ENCODE measurements around the gene MCM9.

Gene MCM9

DNA sequence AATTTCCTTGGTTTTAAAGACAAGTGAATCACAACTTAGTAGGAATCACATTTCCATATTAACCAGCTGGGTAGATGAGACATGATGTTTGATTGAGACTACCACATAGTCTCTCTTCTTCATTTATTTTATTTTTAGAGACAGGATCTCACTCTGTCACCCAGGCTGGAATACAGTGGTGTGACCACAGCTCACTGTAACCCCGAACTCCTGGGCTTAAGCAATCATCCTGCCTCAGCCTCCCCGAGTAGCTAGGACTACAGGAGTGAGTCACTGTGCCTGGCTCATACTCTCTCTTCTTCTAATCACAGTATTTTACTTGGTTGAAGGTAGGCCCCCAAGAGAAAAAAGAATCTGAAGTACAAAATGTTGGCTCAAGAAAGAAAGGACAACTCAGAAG lies 121.2 kb downstream of the MCM9 start:
- H3K36me3 ChIP-seq (ENCODE audit: control insufficient read depth in 4 of 4, insufficient read depth in 4 of 4, low read length in 3 of 4), result peaks cover 7 to 25% (median 13%) of the 10 kb centered on the region in 4 experiments
- H3K9me3 ChIP-seq (ENCODE audit: control extremely low read depth in 1 of 5, control insufficient read depth in 4 of 5, insufficient read depth in 2 of 5, low read depth in 1 of 5, low read length in 4 of 5), result no peaks in the 10 kb centered on the region
- POLR2A ChIA-PET, result no interaction called here
- peaks cover 9 to 21% (median 20%) of the 10 kb centered on the region in 4 experiments for H3K4me1 ChIP-seq (ENCODE audit: control extremely low read depth in 1 of 4, control insufficient read depth in 4 of 4, insufficient read depth in 4 of 4, low read length in 3 of 4)
- peak in 2 of 3 donors; percentile 26 to 34 for DNase-seq
- 100% methylated on average over 1 of the region's 2 CpGs for WGBS (ENCODE audit: insufficient coverage)
- no peak overlapping the region for H3K4me3 ChIP-seq (ENCODE audit: control insufficient read depth in 1 of 7, extremely low read depth in 1 of 7, insufficient read depth in 4 of 7, low read depth in 2 of 7, low read length in 6 of 7)
- no peaks in the 10 kb centered on the region for H3K27me3 ChIP-seq (replicated peaks in 2 of 5; ENCODE audit: control insufficient read depth in 4 of 5, insufficient read depth in 5 of 5, low read length in 4 of 5)
- CTCF ChIA-PET, result interaction anchor here (0.9 to 1.3 kb wide), 6 partner anchors 9 to 233 kb away, joined by 3 to 4 read pairs (median 3); no protein-coding TSS in a partner anchor
- H3K27ac ChIP-seq (ENCODE audit: insufficient read depth in 1 of 2, low read depth in 1 of 2, low read length in 2 of 2, poor library complexity in 1 of 2, severe bottlenecking in 2 of 2), result no peak overlapping the region

DNA sequence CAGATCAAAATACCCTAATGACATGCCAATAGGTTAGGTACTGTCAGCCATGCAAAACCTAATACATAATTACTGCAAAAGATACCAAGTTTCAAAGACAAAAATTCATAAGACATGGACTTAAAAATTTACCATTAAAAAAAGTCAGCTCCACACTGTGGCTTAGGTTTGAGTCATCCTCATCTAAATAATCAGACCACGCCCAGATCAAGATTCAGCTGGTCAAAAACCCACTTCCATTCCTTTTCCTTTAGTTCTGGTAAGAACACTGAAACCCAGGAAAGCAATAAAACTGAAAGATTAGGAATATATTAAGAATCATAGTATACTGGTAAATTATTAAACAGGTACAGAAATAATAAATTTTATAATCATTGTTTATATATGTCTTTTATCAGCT lies 122.0 kb downstream of the MCM9 start:
- no peak overlapping the region for H3K27ac ChIP-seq (ENCODE audit: insufficient read depth in 1 of 2, low read depth in 1 of 2, low read length in 2 of 2, poor library complexity in 1 of 2, severe bottlenecking in 2 of 2)
- no peaks in the 10 kb centered on the region for H3K27me3 ChIP-seq (replicated peaks in 2 of 5; ENCODE audit: control insufficient read depth in 4 of 5, insufficient read depth in 5 of 5, low read length in 4 of 5)
- H3K9me3 ChIP-seq (ENCODE audit: control extremely low read depth in 1 of 5, control insufficient read depth in 4 of 5, insufficient read depth in 2 of 5, low read depth in 1 of 5, low read length in 4 of 5), result no peaks in the 10 kb centered on the region
- H3K36me3 ChIP-seq (ENCODE audit: control insufficient read depth in 4 of 4, insufficient read depth in 4 of 4, low read length in 3 of 4), result peaks cover 7 to 25% (median 13%) of the 10 kb centered on the region in 4 experiments
- peaks cover 9 to 21% (median 20%) of the 10 kb centered on the region in 4 experiments for H3K4me1 ChIP-seq (ENCODE audit: control extremely low read depth in 1 of 4, control insufficient read depth in 4 of 4, insufficient read depth in 4 of 4, low read length in 3 of 4)
- ChIA-PET POLR2A (no interaction called here), CTCF (interaction anchor here (1.3 kb wide), 1 partner anchor 12 kb away, joined by 4 read pairs; no protein-coding TSS in a partner anchor)
- peak in 1 of 3 donors; percentile 31 for DNase-seq
- WGBS (ENCODE audit: insufficient coverage), result no CpG with 5 or more reads among the region's 1 CpG
- no peak overlapping the region for H3K4me3 ChIP-seq (ENCODE audit: control insufficient read depth in 1 of 7, extremely low read depth in 1 of 7, insufficient read depth in 4 of 7, low read depth in 2 of 7, low read length in 6 of 7)

DNA sequence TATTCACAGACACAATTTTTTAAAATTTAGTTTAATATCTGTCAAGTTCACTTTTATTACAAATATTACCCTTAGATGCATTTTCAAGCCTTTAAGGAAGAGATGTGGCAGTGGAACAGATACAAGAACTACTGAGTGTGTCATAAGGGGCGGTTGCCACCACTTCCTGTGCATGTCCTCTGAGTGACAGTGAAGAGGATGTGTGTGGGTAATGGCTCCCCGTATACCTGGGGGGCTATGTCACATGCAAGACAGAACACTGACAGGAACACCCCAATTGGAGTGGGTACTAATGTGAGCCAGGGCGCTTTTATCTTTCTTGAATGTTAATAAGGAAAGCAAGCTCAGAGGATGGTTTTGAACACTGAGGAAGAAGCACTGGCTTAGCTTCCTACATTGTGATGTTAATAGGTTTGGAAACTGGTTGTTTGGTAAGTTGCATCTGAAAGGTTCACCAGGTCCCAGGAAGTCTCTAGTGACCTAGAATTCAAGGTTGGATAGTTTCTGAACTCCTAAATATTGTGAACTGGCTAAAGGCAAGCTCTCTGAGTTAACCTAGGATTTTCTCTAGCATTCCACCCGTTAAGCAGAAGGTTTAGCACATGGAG lies 124.4 kb downstream of the MCM9 start:
- DNase-seq, result peak; percentile 51 to 96 (median 91)
- peaks cover 9 to 21% (median 20%) of the 10 kb centered on the region in 4 experiments for H3K4me1 ChIP-seq (ENCODE audit: control extremely low read depth in 1 of 4, control insufficient read depth in 4 of 4, insufficient read depth in 4 of 4, low read length in 3 of 4)
- WGBS (ENCODE audit: insufficient coverage), result 28% methylated on average over 4 of the region's 4 CpGs
- H3K27me3 ChIP-seq (replicated peaks in 2 of 5; ENCODE audit: control insufficient read depth in 4 of 5, insufficient read depth in 5 of 5, low read length in 4 of 5), result no peaks in the 10 kb centered on the region
- ChIA-PET CTCF (interaction anchor here (0.9 to 1.3 kb wide), 2 partner anchors 8 to 39 kb away, joined by 3 to 6 read pairs; no protein-coding TSS in a partner anchor), POLR2A (no interaction called here)
- no peaks in the 10 kb centered on the region for H3K9me3 ChIP-seq (ENCODE audit: control extremely low read depth in 1 of 5, control insufficient read depth in 4 of 5, insufficient read depth in 2 of 5, low read depth in 1 of 5, low read length in 4 of 5)
- H3K4me3 ChIP-seq (ENCODE audit: control insufficient read depth in 1 of 7, extremely low read depth in 1 of 7, insufficient read depth in 4 of 7, low read depth in 2 of 7, low read length in 6 of 7), result peak overlapping the region in 1 of 7 experiments; percentile 40
- H3K36me3 ChIP-seq (ENCODE audit: control insufficient read depth in 4 of 4, insufficient read depth in 4 of 4, low read length in 3 of 4), result peaks cover 4 to 17% (median 7%) of the 10 kb centered on the region in 4 experiments
- H3K27ac ChIP-seq (ENCODE audit: insufficient read depth in 1 of 2, low read depth in 1 of 2, low read length in 2 of 2, poor library complexity in 1 of 2, severe bottlenecking in 2 of 2), result peak overlapping the region; percentile 6 to 49

DNA sequence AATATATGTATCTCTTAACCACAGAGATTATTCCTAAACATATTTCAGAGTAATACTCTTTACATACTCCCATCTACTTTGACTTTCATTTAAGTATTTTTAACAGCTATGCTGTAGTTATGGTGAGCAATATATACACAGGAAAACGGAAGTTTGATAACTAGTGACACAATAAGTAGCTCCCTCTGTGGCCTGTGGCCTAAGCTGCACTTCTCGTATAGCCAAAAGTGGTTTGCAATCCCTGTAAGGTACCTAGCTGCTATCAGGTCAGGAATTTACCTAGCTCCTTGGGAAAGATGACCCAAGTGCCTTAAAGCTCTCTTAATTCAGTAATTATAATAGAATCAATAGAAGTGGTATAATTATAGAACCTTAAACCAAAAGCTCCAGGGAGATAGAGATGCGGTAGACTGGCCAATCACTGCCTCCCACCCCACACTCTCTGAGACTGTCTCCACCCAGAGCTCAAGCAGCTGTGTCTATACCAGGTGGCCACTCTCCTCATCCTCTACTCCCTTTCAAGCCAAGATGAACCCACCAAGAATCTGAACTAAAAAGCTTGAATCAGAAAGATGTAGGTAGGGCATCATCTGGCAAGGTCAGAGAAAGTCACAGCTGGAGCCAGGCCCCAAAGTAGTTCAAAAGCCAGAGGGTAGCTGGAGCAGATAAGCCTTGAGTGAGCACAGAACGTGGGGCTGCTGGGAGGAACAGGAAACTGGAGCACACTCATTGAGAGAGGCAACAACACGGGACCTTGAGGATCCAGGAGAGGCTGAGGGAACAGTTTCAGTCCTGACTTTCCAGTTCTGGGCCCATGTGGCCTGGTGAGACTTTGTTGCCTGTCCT lies 125.9 kb downstream of the MCM9 start:
- ChIA-PET POLR2A (interaction anchor here (0.7 kb wide), 1 partner anchor 19 kb away, joined by 3 read pairs; no protein-coding TSS in a partner anchor), CTCF (interaction anchor here (1.0 to 1.2 kb wide), 7 partner anchors 8 to 116 kb away, joined by 3 to 4 read pairs (median 3); no protein-coding TSS in a partner anchor)
- H3K27ac ChIP-seq (ENCODE audit: insufficient read depth in 1 of 2, low read depth in 1 of 2, low read length in 2 of 2, poor library complexity in 1 of 2, severe bottlenecking in 2 of 2), result peak overlapping the region in 1 of 2 experiments; percentile 51
- peak; percentile 30 to 80 (median 70) for DNase-seq
- peaks cover 0 to 8% (median 1%) of the 10 kb centered on the region in 4 experiments for H3K36me3 ChIP-seq (ENCODE audit: control insufficient read depth in 4 of 4, insufficient read depth in 4 of 4, low read length in 3 of 4)
- H3K9me3 ChIP-seq (ENCODE audit: control extremely low read depth in 1 of 5, control insufficient read depth in 4 of 5, insufficient read depth in 2 of 5, low read depth in 1 of 5, low read length in 4 of 5), result no peaks in the 10 kb centered on the region
- no peaks in the 10 kb centered on the region for H3K27me3 ChIP-seq (replicated peaks in 2 of 5; ENCODE audit: control insufficient read depth in 4 of 5, insufficient read depth in 5 of 5, low read length in 4 of 5)
- peaks cover 9 to 21% (median 19%) of the 10 kb centered on the region in 4 experiments for H3K4me1 ChIP-seq (ENCODE audit: control extremely low read depth in 1 of 4, control insufficient read depth in 4 of 4, insufficient read depth in 4 of 4, low read length in 3 of 4)
- H3K4me3 ChIP-seq (ENCODE audit: control insufficient read depth in 1 of 7, extremely low read depth in 1 of 7, insufficient read depth in 4 of 7, low read depth in 2 of 7, low read length in 6 of 7), result no peak overlapping the region
- 63% methylated on average over 4 of the region's 5 CpGs for WGBS (ENCODE audit: insufficient coverage)

DNA sequence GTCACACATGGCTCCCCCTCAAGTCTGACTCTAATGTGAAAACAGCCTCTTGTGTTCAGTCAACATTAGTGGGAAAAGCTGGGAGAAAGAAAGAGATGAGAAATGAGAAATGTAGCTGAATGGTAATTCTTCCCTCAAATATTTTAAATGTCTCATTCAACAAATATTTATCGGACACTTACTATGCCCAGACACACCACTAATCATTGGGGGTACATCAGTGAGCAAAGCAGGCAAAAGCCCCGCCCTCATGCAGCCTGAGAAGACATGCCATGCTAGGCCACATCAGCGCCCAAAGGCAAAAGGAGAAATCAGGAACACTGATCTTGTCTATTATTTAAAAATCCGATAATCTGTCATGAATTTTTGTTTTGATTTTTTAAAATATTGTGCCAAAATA lies 130.9 kb downstream of the MCM9 start:
- DNase-seq, result no peak
- H3K27ac ChIP-seq (ENCODE audit: insufficient read depth in 1 of 2, low read depth in 1 of 2, low read length in 2 of 2, poor library complexity in 1 of 2, severe bottlenecking in 2 of 2), result no peak overlapping the region
- no peaks in the 10 kb centered on the region for H3K36me3 ChIP-seq (ENCODE audit: control insufficient read depth in 4 of 4, insufficient read depth in 4 of 4, low read length in 3 of 4)
- peaks cover 0 to 8% (median 6%) of the 10 kb centered on the region in 4 experiments for H3K4me1 ChIP-seq (ENCODE audit: control extremely low read depth in 1 of 4, control insufficient read depth in 4 of 4, insufficient read depth in 4 of 4, low read length in 3 of 4)
- ChIA-PET POLR2A (no interaction called here), CTCF (interaction anchor here (1.4 to 5.1 kb wide), 3 partner anchors 7 to 15 kb away, joined by 3 to 36 read pairs (median 6); no protein-coding TSS in a partner anchor)
- no peaks in the 10 kb centered on the region for H3K9me3 ChIP-seq (ENCODE audit: control extremely low read depth in 1 of 5, control insufficient read depth in 4 of 5, insufficient read depth in 2 of 5, low read depth in 1 of 5, low read length in 4 of 5)
- WGBS (ENCODE audit: insufficient coverage), result 100% methylated on average over 3 of the region's 4 CpGs
- no peak overlapping the region for H3K4me3 ChIP-seq (ENCODE audit: control insufficient read depth in 1 of 7, extremely low read depth in 1 of 7, insufficient read depth in 4 of 7, low read depth in 2 of 7, low read length in 6 of 7)
- H3K27me3 ChIP-seq (replicated peaks in 2 of 5; ENCODE audit: control insufficient read depth in 4 of 5, insufficient read depth in 5 of 5, low read length in 4 of 5), result no peaks in the 10 kb centered on the region

DNA sequence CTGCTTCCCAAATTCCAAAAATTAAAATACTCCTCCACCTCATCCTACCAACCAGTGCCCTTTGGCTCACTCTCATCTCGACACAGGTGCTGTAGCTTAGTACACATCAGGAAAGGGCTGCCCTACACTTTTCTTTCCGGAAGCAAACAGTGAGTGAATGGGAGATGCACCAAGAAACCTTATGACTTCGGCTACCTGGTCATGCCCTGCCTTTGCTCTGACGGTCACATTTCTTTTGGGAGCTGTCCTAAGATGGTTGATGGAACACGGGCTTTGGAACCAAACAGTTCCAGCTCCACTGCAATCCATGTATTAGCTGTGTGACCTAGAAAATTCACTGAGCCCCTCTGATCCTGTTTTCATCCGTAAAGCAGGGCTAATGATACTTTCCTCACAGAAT lies 133.7 kb downstream of the MCM9 start:
- Histone ChIP-seq H3K4me1 (ENCODE audit: control extremely low read depth in 1 of 4, control insufficient read depth in 4 of 4, insufficient read depth in 4 of 4, low read length in 3 of 4) (peaks cover 0 to 6% (median 3%) of the 10 kb centered on the region in 4 experiments), H3K36me3 (ENCODE audit: control insufficient read depth in 4 of 4, insufficient read depth in 4 of 4, low read length in 3 of 4) (no peaks in the 10 kb centered on the region), H3K4me3 (ENCODE audit: control insufficient read depth in 1 of 7, extremely low read depth in 1 of 7, insufficient read depth in 4 of 7, low read depth in 2 of 7, low read length in 6 of 7) (no peak overlapping the region), H3K9me3 (ENCODE audit: control extremely low read depth in 1 of 5, control insufficient read depth in 4 of 5, insufficient read depth in 2 of 5, low read depth in 1 of 5, low read length in 4 of 5) (no peaks in the 10 kb centered on the region), H3K27ac (ENCODE audit: insufficient read depth in 1 of 2, low read depth in 1 of 2, low read length in 2 of 2, poor library complexity in 1 of 2, severe bottlenecking in 2 of 2) (no peak overlapping the region), H3K27me3 (replicated peaks in 2 of 5; ENCODE audit: control insufficient read depth in 4 of 5, insufficient read depth in 5 of 5, low read length in 4 of 5) (no peaks in the 10 kb centered on the region)
- POLR2A ChIA-PET, result no interaction called here
- DNase-seq, result no peak
- CTCF ChIA-PET, result interaction anchor here (0.7 to 5.1 kb wide), 10 partner anchors 8 to 522 kb away, joined by 3 to 36 read pairs (median 4); no protein-coding TSS in a partner anchor
- 98% methylated on average over 5 of the region's 6 CpGs for WGBS (ENCODE audit: insufficient coverage)
